H9 (cell line): ENCODE results near the gene TSPAN33. TPM values are rescaled to one million over a fixed set of nuclear protein-coding genes. Genes with fewer than 3 reads are reported as not detected.

Source experiments
- DNase-seq: peaks from one replicate; pipeline ENCODE4 v3.0.0-alpha.2; 2017
- H2AFZ ChIP-seq: one replicate; pipeline ENCODE4 v1.6.1; 2013; ENCODE audit warnings: mild to moderate bottlenecking, low read length, control low read depth, moderate library complexity
- H2AK5ac ChIP-seq: 2 replicates; pipeline ENCODE4 v1.6.1; 2013; ENCODE audit warnings: low read length, control low read depth, mixed read lengths; ENCODE audit not compliant: insufficient read length
- H2BK120ac ChIP-seq: one replicate; pipeline ENCODE4 v1.6.1; 2013; ENCODE audit warnings: low read depth, mild to moderate bottlenecking, low read length, control low read depth, inconsistent platforms; ENCODE audit not compliant: poor library complexity, severe bottlenecking
- H2BK12ac ChIP-seq: 2 replicates; pipeline ENCODE4 v1.6.1; 2013; ENCODE audit warnings: low read length, control low read depth, mixed read lengths, low read depth; ENCODE audit not compliant: insufficient read length
- H2BK15ac ChIP-seq: 2 replicates; pipeline ENCODE4 v1.6.1; 2013; ENCODE audit warnings: low read depth, low read length, control low read depth
- H2BK20ac ChIP-seq: one replicate; pipeline ENCODE4 v1.6.1; 2013; ENCODE audit warnings: low read depth, mild to moderate bottlenecking, low read length, control low read depth, inconsistent platforms; ENCODE audit not compliant: poor library complexity, severe bottlenecking
- H2BK5ac ChIP-seq: 2 replicates; pipeline ENCODE4 v1.6.1; 2013; ENCODE audit warnings: low read length, control low read depth, mixed read lengths; ENCODE audit not compliant: insufficient read length
- H3K14ac ChIP-seq: 2 replicates; pipeline ENCODE4 v1.6.1; 2013; ENCODE audit warnings: low read length, control low read depth; ENCODE audit not compliant: insufficient read depth
- H3K18ac ChIP-seq: 2 replicates; pipeline ENCODE4 v1.6.1; 2013; ENCODE audit warnings: low read depth, mild to moderate bottlenecking, mixed read lengths, low read length, control low read depth; ENCODE audit not compliant: insufficient read length
- H3K23ac ChIP-seq: 2 replicates; pipeline ENCODE4 v1.6.1; 2013; ENCODE audit warnings: low read length, control low read depth, mixed read lengths, low read depth; ENCODE audit not compliant: insufficient read length
- H3K23me2 ChIP-seq: 2 replicates; pipeline ENCODE4 v1.6.1; 2013; ENCODE audit warnings: low read depth, mild to moderate bottlenecking, mixed read lengths, low read length, control low read depth; ENCODE audit not compliant: insufficient read length, poor library complexity, severe bottlenecking
- H3K27ac ChIP-seq: 2 replicates; pipeline ENCODE4 v1.5.1; 2013; ENCODE audit warnings: low read length, control low read depth, mixed read lengths, low read depth; ENCODE audit not compliant: insufficient read length
- H3K27me3 ChIP-seq: 2 replicates; pipeline ENCODE4 v1.6.1; 2013; ENCODE audit warnings: low read length, control low read depth, inconsistent platforms; ENCODE audit not compliant: insufficient read depth
- H3K4ac ChIP-seq: 2 replicates; pipeline ENCODE4 v1.6.1; 2013; ENCODE audit warnings: low read depth, mild to moderate bottlenecking, control low read depth, inconsistent platforms, low read length, moderate library complexity
- H3K4me1 ChIP-seq: 2 replicates; pipeline ENCODE4 v1.6.1; 2013; ENCODE audit warnings: low read length, control low read depth, inconsistent platforms; ENCODE audit not compliant: insufficient read depth
- H3K4me2 ChIP-seq: 2 replicates; pipeline ENCODE4 v1.6.1; 2013; ENCODE audit warnings: low read length, control low read depth, mixed read lengths; ENCODE audit not compliant: insufficient read length, insufficient read depth
- H3K56ac ChIP-seq: 2 replicates; pipeline ENCODE4 v1.6.1; 2013; ENCODE audit warnings: low read depth, mild to moderate bottlenecking, mixed read lengths, low read length, control low read depth; ENCODE audit not compliant: insufficient read length
- H3K79me1 ChIP-seq: 2 replicates; pipeline ENCODE4 v1.6.1; 2013; ENCODE audit warnings: low read depth, mild to moderate bottlenecking, moderate library complexity, low read length, control low read depth, inconsistent platforms; ENCODE audit not compliant: insufficient read depth, poor library complexity, severe bottlenecking
- H3K79me2 ChIP-seq: 2 replicates; pipeline ENCODE4 v1.6.1; 2013; ENCODE audit warnings: low read length, control low read depth, inconsistent platforms; ENCODE audit not compliant: insufficient read depth
- H3K9ac ChIP-seq: 2 replicates; pipeline ENCODE4 v1.6.1; 2013; ENCODE audit warnings: low read length, control low read depth, mixed read lengths; ENCODE audit not compliant: insufficient read length; ENCODE audit errors: extremely low read depth
- H3K9me3 ChIP-seq: one replicate; pipeline ENCODE4 v1.6.1; 2013; ENCODE audit warnings: low read depth, low read length, inconsistent platforms; ENCODE audit not compliant: control insufficient read depth
- H3T11ph ChIP-seq: one replicate; pipeline ENCODE4 v1.6.1; 2013; ENCODE audit warnings: mild to moderate bottlenecking, low read length, control low read depth, inconsistent platforms
- H4K20me1 ChIP-seq: one replicate; pipeline ENCODE4 v1.6.1; 2013; ENCODE audit not compliant: control insufficient read depth, insufficient read length, insufficient read depth
- H4K5ac ChIP-seq: 2 replicates; pipeline ENCODE4 v1.6.1; 2013; ENCODE audit warnings: low read depth, mild to moderate bottlenecking, mixed read lengths, low read length, control low read depth; ENCODE audit not compliant: insufficient read length
- H4K8ac ChIP-seq: replicated peaks from 2 replicates; pipeline ENCODE4 v1.6.1; 2013; ENCODE audit warnings: low read length, control low read depth, mixed read lengths, low read depth; ENCODE audit not compliant: insufficient read length
- H4K91ac ChIP-seq: 2 replicates; pipeline ENCODE4 v1.6.1; 2013; ENCODE audit warnings: low read depth, mild to moderate bottlenecking, moderate library complexity, mixed read lengths, low read length, control low read depth; ENCODE audit not compliant: insufficient read length
- H3K27ac Mint-ChIP-seq, 3 experiments: 2 replicates in 2 of 3; 3 replicates in 1 of 3; pipeline ENCODE4 v1.8.0; 2020 to 2021; ENCODE audit warnings: mixed read lengths in 3 of 3, mild to moderate bottlenecking in 1 of 3, moderate library complexity in 1 of 3
- H3K27me3 Mint-ChIP-seq: 2 replicates; pipeline ENCODE4 v1.8.0; 2021; ENCODE audit warnings: low read depth, mild to moderate bottlenecking, moderate library complexity, mixed read lengths
- H3K36me3 Mint-ChIP-seq, 3 experiments: 2 replicates in 2 of 3; 3 replicates in 1 of 3; pipeline ENCODE4 v1.8.0; 2020 to 2021; ENCODE audit warnings: low read depth in 3 of 3, mixed read lengths in 3 of 3; ENCODE audit not compliant: insufficient read depth in 1 of 3
- H3K4me1 Mint-ChIP-seq, 2 experiments: 2 replicates each; pipeline ENCODE4 v1.8.0; 2020; ENCODE audit warnings: mixed read lengths in 2 of 2
- H3K4me3 Mint-ChIP-seq, 2 experiments: 2 replicates in 1 of 2; 3 replicates in 1 of 2; pipeline ENCODE4 v1.8.0; 2020 to 2021; ENCODE audit warnings: mild to moderate bottlenecking in 2 of 2, mixed read lengths in 2 of 2, moderate library complexity in 1 of 2
- H3K9me3 Mint-ChIP-seq, 2 experiments: 2 replicates in 1 of 2; 3 replicates in 1 of 2; pipeline ENCODE4 v1.8.0; 2020; ENCODE audit warnings: mild to moderate bottlenecking in 2 of 2, mixed read lengths in 2 of 2, moderate library complexity in 1 of 2
- WGBS: extraction: QIAGEN DNeasy Blood & Tissue Kit; methylation state at CpG from one replicate; pipeline ENCODE4 v1.1.7; 2013; ENCODE audit warnings: missing lambda C conversion rate, low lambda C conversion rate, mixed read lengths; ENCODE audit not compliant: insufficient read length; ENCODE audit errors: extremely low coverage; 5-methylcytosine and 5-hydroxymethylcytosine counted together
- total RNA-seq: library from RNA; stranded (reverse); gene quantifications from 2 replicates; pipeline ENCODE4 v1.2.1, GENCODE V29; 2021
- TF ChIP-seq, protein P1 (sequence below): fragments of 200-600 bp; sonication (generic); conservative IDR thresholded peaks from 3 replicates; pipeline ENCODE4 v1.8.0; 2021; ENCODE audit warnings: antibody characterized with exemption, mild to moderate bottlenecking

TSPAN33 gene
- total RNA-seq, 1 experiment from 2014 or later, result 34.7 TPM

- H2AK5ac ChIP-seq, result no peak overlapping the region
- no peaks in the 10 kb centered on the region; a peak in 2 of 5 replicates for H3K9me3 Mint-ChIP-seq
- H3K18ac ChIP-seq, result no peak overlapping the region
- no peak overlapping the region for H4K8ac ChIP-seq
- no peak for DNase-seq
- H3K23ac ChIP-seq, result no peak overlapping the region
- H3K4ac ChIP-seq, result no peak overlapping the region
- H3K4me1 Mint-ChIP-seq, result peaks cover 19 to 27% of the 10 kb centered on the region in 2 experiments
- no peaks in the 10 kb centered on the region; the same call in 1 of the 2 replicates for H3K4me1 ChIP-seq
- H3K36me3 Mint-ChIP-seq, result no peaks in the 10 kb centered on the region; a peak in 2 of 7 replicates
- H3K9ac ChIP-seq, result no peak overlapping the region
- H3K27me3 ChIP-seq, result no peaks in the 10 kb centered on the region
- H3K79me1 ChIP-seq, result no peaks in the 10 kb centered on the region
- no peaks in the 10 kb centered on the region for H3K79me2 ChIP-seq
- no peak overlapping the region for H2BK12ac ChIP-seq
- H3K27me3 Mint-ChIP-seq, result peaks cover 9% of the 10 kb centered on the region
- no peak overlapping the region for H2BK5ac ChIP-seq
- no peak overlapping the region for H3K4me2 ChIP-seq
- no peak overlapping the region for H3K14ac ChIP-seq
- H3K56ac ChIP-seq, result no peak overlapping the region
- H3K27ac ChIP-seq, result no peak overlapping the region
- TF ChIP-seq, protein P1, sequence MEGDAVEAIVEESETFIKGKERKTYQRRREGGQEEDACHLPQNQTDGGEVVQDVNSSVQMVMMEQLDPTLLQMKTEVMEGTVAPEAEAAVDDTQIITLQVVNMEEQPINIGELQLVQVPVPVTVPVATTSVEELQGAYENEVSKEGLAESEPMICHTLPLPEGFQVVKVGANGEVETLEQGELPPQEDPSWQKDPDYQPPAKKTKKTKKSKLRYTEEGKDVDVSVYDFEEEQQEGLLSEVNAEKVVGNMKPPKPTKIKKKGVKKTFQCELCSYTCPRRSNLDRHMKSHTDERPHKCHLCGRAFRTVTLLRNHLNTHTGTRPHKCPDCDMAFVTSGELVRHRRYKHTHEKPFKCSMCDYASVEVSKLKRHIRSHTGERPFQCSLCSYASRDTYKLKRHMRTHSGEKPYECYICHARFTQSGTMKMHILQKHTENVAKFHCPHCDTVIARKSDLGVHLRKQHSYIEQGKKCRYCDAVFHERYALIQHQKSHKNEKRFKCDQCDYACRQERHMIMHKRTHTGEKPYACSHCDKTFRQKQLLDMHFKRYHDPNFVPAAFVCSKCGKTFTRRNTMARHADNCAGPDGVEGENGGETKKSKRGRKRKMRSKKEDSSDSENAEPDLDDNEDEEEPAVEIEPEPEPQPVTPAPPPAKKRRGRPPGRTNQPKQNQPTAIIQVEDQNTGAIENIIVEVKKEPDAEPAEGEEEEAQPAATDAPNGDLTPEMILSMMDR, result no peak
- H3K9me3 ChIP-seq, result no peaks in the 10 kb centered on the region
- H4K5ac ChIP-seq, result no peak overlapping the region
- H2BK120ac ChIP-seq, result no peak overlapping the region
- H3K27ac Mint-ChIP-seq, result no peak overlapping the region
- H3K4me3 Mint-ChIP-seq, result no peak overlapping the region
- no peak overlapping the region for H2BK15ac ChIP-seq
- H4K20me1 ChIP-seq, result no peaks in the 10 kb centered on the region
- no peak overlapping the region for H3T11ph ChIP-seq
- no peak overlapping the region for H2BK20ac ChIP-seq
- H2AFZ ChIP-seq, result no peak overlapping the region
- no peaks in the 10 kb centered on the region for H3K23me2 ChIP-seq
- no peak overlapping the region for H4K91ac ChIP-seq
- WGBS, result no CpG with 5 or more reads among the region's 8 CpGs
Observed at GRCh38 chr7:129149511-129149910, 5.0 kb downstream of the TSPAN33 start.
